ENCODE data around the gene PLEKHA4. TPM values are rescaled to one million over a fixed set of nuclear protein-coding genes. Genes with fewer than 3 reads are reported as not detected.
"Not testable (repeated sequence)": the region's sequence is repeated elsewhere in the genome, so short reads cannot be mapped to it uniquely, and the experiment has no call there.

The PLEKHA4 gene
- polyA plus RNA-seq, 3 donors, result 0.69 to 1.5 (median 1.1) TPM

- Histone ChIP-seq H3K4me1 (ENCODE audit: control insufficient read depth in 1 of 2, insufficient read depth in 2 of 2, low read length in 2 of 2) (peaks cover 4 to 6% of the 10 kb centered on the region in 2 donors), H3K36me3 (replicated peaks in 1 of 2; ENCODE audit: control insufficient read depth in 1 of 2, insufficient read depth in 2 of 2, low read length in 2 of 2) (no peaks in the 10 kb centered on the region), H3K9ac (ENCODE audit: insufficient read depth, low read length, poor library complexity, severe bottlenecking) (no peak overlapping the region), H3K27me3 (ENCODE audit: control insufficient read depth in 2 of 2, insufficient read depth in 2 of 2, low read length in 2 of 2) (no peaks in the 10 kb centered on the region), H3K79me2 (ENCODE audit: insufficient read depth, low read length) (no peaks in the 10 kb centered on the region), H3K4me2 (replicated peaks; ENCODE audit: extremely low read depth, low read length, poor library complexity, severe bottlenecking) (no peak overlapping the region), H3K9me3 (replicated peaks in 1 of 2; ENCODE audit: control insufficient read depth in 1 of 2, insufficient read depth in 1 of 2, low read length in 2 of 2) (no peaks in the 10 kb centered on the region), H2AFZ (ENCODE audit: insufficient read depth, low read depth, low read length, poor library complexity, severe bottlenecking) (peak overlapping the region; percentile 71), H4K20me1 (ENCODE audit: insufficient read depth, low read length) (no peaks in the 10 kb centered on the region), H3K4me3 (replicated peaks in 1 of 3; ENCODE audit: low read depth in 2 of 3, low read length in 3 of 3) (no peak overlapping the region), H3K27ac (ENCODE audit: low read depth in 1 of 2, low read length in 2 of 2) (no peak overlapping the region)
- peaks cover 0 to 2% (median 0%) of the 10 kb centered on the region in 7 donors for H3K9me3 Mint-ChIP-seq
- DNase-seq, result no peak
- TF ChIP-seq CTCF (IDR thresholded peaks at IDR 0.05), result no peak
- H3K36me3 Mint-ChIP-seq, result peaks cover 0 to 3% of the 10 kb centered on the region in 2 donors
- no peak overlapping the region for H3K4me3 Mint-ChIP-seq
- no peak overlapping the region for H3K27ac Mint-ChIP-seq
- H3K4me1 Mint-ChIP-seq, result peaks cover 6% of the 10 kb centered on the region
- intact Hi-C loops (cut with micrococcal nuclease), result no loop called here
- H3K27me3 Mint-ChIP-seq (ENCODE audit: low read depth in 3 of 3), result peaks cover 0 to 4% (median 2%) of the 10 kb centered on the region in 3 donors
- 81% methylated on average over 2 of the region's 6 CpGs for WGBS (ENCODE audit: insufficient coverage)
These were observed 74.1 kb downstream of the PLEKHA4 start for GRCh38 chr19:48794291-48794690.

- peaks cover 4 to 6% of the 10 kb centered on the region in 2 donors for H3K4me1 ChIP-seq (ENCODE audit: control insufficient read depth in 1 of 2, insufficient read depth in 2 of 2, low read length in 2 of 2)
These were observed 75.1 kb downstream of the PLEKHA4 start for GRCh38 chr19:48793271-48793670.

GRCh38 chr19:48787331-48787730 is 81.1 kb downstream of the PLEKHA4 start:
- H3K4me3 Mint-ChIP-seq; H3K4me1 Mint-ChIP-seq; H3K27ac Mint-ChIP-seq; H4K20me1 ChIP-seq (ENCODE audit: insufficient read depth, low read length); H3K9me3 ChIP-seq (replicated peaks in 1 of 2; ENCODE audit: control insufficient read depth in 1 of 2, insufficient read depth in 1 of 2, low read length in 2 of 2); H3K4me3 ChIP-seq (replicated peaks in 1 of 3; ENCODE audit: low read depth in 2 of 3, low read length in 3 of 3); H3K79me2 ChIP-seq (ENCODE audit: insufficient read depth, low read length); H3K9ac ChIP-seq (ENCODE audit: insufficient read depth, low read length, poor library complexity, severe bottlenecking); DNase-seq; H3K27me3 ChIP-seq (ENCODE audit: control insufficient read depth in 2 of 2, insufficient read depth in 2 of 2, low read length in 2 of 2); H3K36me3 ChIP-seq (replicated peaks in 1 of 2; ENCODE audit: control insufficient read depth in 1 of 2, insufficient read depth in 2 of 2, low read length in 2 of 2); H3K4me2 ChIP-seq (replicated peaks; ENCODE audit: extremely low read depth, low read length, poor library complexity, severe bottlenecking); H3K36me3 Mint-ChIP-seq; H3K27ac ChIP-seq (ENCODE audit: low read depth in 1 of 2, low read length in 2 of 2); H2AFZ ChIP-seq (ENCODE audit: insufficient read depth, low read depth, low read length, poor library complexity, severe bottlenecking); H3K9me3 Mint-ChIP-seq; H3K4me1 ChIP-seq (ENCODE audit: control insufficient read depth in 1 of 2, insufficient read depth in 2 of 2, low read length in 2 of 2): not testable (repeated sequence)
- intact Hi-C loops (cut with micrococcal nuclease), result loop anchor here in 1 of 2 donors (5.0 kb wide), 2 partner anchors 140 to 185 kb away; partner anchors contain the start of gene CA11
- 98% methylated on average over 7 of the region's 9 CpGs for WGBS (ENCODE audit: insufficient coverage)
- peaks cover 5 to 18% (median 6%) of the 10 kb centered on the region in 3 donors for H3K27me3 Mint-ChIP-seq (ENCODE audit: low read depth in 3 of 3)

More at GRCh38 chr19:48793271-48793670, 75.1 kb downstream of the PLEKHA4 start:
- no peaks in the 10 kb centered on the region for H3K36me3 ChIP-seq (replicated peaks in 1 of 2; ENCODE audit: control insufficient read depth in 1 of 2, insufficient read depth in 2 of 2, low read length in 2 of 2)
- H3K79me2 ChIP-seq (ENCODE audit: insufficient read depth, low read length), result no peaks in the 10 kb centered on the region
- no peaks in the 10 kb centered on the region for H3K9me3 ChIP-seq (replicated peaks in 1 of 2; ENCODE audit: control insufficient read depth in 1 of 2, insufficient read depth in 1 of 2, low read length in 2 of 2)
- DNase-seq, result no peak
- no peak overlapping the region for H3K27ac ChIP-seq (ENCODE audit: low read depth in 1 of 2, low read length in 2 of 2)
- Mint-ChIP-seq H3K36me3 (no peaks in the 10 kb centered on the region), H3K4me3 (no peak overlapping the region), H3K27ac (no peak overlapping the region), H3K4me1 (peaks cover 6% of the 10 kb centered on the region), H3K27me3 (ENCODE audit: low read depth in 3 of 3) (peaks cover 0 to 4% (median 2%) of the 10 kb centered on the region in 3 donors), H3K9me3 (peaks cover 0 to 2% (median 0%) of the 10 kb centered on the region in 7 donors)
- no peak overlapping the region for H3K9ac ChIP-seq (ENCODE audit: insufficient read depth, low read length, poor library complexity, severe bottlenecking)
- H3K4me2 ChIP-seq (replicated peaks; ENCODE audit: extremely low read depth, low read length, poor library complexity, severe bottlenecking), result no peak overlapping the region
- no peaks in the 10 kb centered on the region for H4K20me1 ChIP-seq (ENCODE audit: insufficient read depth, low read length)
- H3K27me3 ChIP-seq (ENCODE audit: control insufficient read depth in 2 of 2, insufficient read depth in 2 of 2, low read length in 2 of 2), result no peaks in the 10 kb centered on the region
- WGBS (ENCODE audit: insufficient coverage), result 65% methylated on average over 4 of the region's 8 CpGs
- intact Hi-C loops (cut with micrococcal nuclease), result no loop called here
- H2AFZ ChIP-seq (ENCODE audit: insufficient read depth, low read depth, low read length, poor library complexity, severe bottlenecking), result no peak overlapping the region
- TF ChIP-seq CTCF (IDR thresholded peaks at IDR 0.05), result no peak
- H3K4me3 ChIP-seq (replicated peaks in 1 of 3; ENCODE audit: low read depth in 2 of 3, low read length in 3 of 3), result no peak overlapping the region
